RKO (cell line): ENCODE results near the gene OR4P4.

Experiments used
- DNase-seq: peaks from one replicate; pipeline ENCODE4 v3.0.0-alpha.2; 2016; ENCODE audit warnings: low spot score

The OR4P4 gene

DNA sequence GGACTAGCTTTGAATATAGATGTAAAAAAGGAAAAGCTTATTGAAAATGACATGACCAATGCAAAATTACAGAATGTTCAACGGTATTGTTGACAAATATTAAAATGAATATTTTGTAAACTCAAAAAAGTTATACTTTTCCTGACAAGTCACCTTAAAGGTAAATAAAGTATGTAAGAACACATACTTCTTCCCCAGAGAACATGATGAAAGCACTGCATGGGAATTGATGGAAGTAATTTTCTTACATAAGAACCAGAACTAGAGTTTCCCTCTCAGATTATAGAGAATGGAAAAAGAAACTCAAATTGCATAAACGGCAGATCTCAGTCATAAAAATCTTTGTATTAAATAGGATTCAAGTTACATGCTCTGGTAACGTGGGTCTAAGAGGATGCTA, at the start of gene OR4P4:
TSS of gene OR4P4 (plus strand) at position 301 of the 400 bp plus-strand sequence.
- no peak for DNase-seq

DNA sequence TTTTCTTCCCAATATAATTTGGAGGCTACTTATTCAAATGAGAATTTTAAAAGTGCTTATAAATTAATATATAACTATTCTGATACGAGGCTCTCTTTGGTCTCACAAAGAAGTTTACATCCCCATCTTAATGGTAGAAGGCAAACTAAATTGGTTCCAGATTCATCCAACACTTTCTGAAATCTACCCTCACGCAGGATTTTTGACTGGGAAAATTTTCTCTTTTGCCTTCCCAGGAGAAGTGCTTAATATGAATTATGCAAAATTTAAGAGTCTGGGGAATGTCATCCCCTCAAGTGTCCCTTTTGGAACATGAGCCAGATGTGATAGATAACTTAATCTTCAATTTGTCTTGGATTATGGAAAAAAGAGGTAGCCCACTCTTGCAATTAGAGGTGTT, 27.4 kb upstream of the OR4P4 start, which contains the start of gene OR4C11:
TSS of gene OR4C11 (minus strand) at position 101 of the 400 bp plus-strand sequence. CDS start 3,272 bp downstream, outside the sequence.
- no peak for DNase-seq

- peak; percentile 16 for DNase-seq
Measured at GRCh38 chr11:55624531-55624930, 10.4 kb upstream of the OR4P4 start.

- DNase-seq, result no peak
Measured at GRCh38 chr11:55648027-55648426, 13.1 kb downstream of the OR4P4 start, which contains the start of gene OR4S2. TSS of gene OR4S2 (plus strand) at chr11:55648327. CDS start at chr11:55650904, 2,577 bp downstream.

DNA sequence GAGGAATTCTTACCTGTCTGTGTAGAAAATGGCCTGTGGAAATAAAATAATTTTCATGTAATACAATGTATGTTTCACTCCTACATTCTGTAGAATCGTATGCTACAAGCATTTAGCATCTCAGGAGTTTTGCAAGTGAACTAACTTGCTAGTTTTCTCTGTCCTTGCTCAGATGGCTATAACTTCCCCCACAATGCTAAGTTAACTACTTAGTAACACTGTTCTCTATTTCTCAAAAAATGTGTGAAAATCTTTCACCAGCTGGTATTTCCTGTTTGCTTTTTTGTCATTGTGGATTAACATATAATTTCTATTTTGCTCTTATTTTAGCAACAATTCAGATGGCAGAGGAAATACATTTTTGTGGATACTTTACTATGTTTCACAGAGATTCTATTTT, 17.6 kb downstream of the OR4P4 start:
- no peak for DNase-seq

GRCh38 chr11:55655096-55655495, 20.2 kb downstream of the OR4P4 start:
- peak; percentile 2 for DNase-seq

- DNase-seq, result no peak
Measured at GRCh38 chr11:55658031-55658573, 23.2 kb downstream of the OR4P4 start.

GRCh38 chr11:55658608-55659007, 23.7 kb downstream of the OR4P4 start:
- DNase-seq, result no peak

GRCh38 chr11:55661901-55662300, 27.0 kb downstream of the OR4P4 start, which contains the start of gene OR4C6:
TSS of gene OR4C6 (plus strand) at chr11:55662201. CDS start at chr11:55665167, 2,966 bp downstream.
- no peak for DNase-seq

- no peak for DNase-seq
Measured at GRCh38 chr11:55669376-55669775, 34.5 kb downstream of the OR4P4 start.

DNA sequence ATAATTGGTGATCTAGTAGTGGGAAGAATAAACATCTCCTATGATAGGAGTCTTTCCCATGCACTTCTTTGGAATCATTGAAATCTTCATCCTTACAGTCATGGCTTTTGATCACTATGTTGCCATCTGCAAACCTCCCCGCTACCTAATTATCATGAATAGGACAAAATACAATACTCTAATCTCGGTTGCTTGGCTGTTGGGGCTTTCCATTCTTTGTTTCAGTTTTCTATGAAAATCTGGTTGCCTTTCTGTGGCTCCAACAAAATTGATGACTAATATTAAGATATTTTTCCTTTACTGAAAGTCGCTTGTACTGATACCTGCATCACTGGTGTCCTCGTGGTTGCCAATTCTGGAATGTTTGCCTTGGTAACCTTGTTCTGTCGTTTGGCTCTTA, 38.9 kb downstream of the OR4P4 start:
- DNase-seq, result no peak
